G401.6 (cell line): ENCODE data around the gene MIB1.
A peak's percentile ranks its signal among the peaks of the same experiment; 100 is the strongest.
"Not testable (repeated sequence)": the region's sequence is repeated elsewhere in the genome, so short reads cannot be mapped to it uniquely, and the experiment has no call there.

ENCODE experiments used
- FAIRE-seq: peaks from 2 replicates; lab custom pipeline; 2012; peaks lifted over from hg19 to GRCh38; lab: Jason Lieb, UNC

Gene MIB1

GRCh38 chr18:21743166-21743832 lies 2.7 kb downstream of the MIB1 start:
- FAIRE-seq, result peak; percentile 3

GRCh38 chr18:21745231-21745630 lies 4.6 kb downstream of the MIB1 start:
- no peak for FAIRE-seq

- FAIRE-seq, result no peak
Measured at GRCh38 chr18:21747268-21747667, 6.7 kb downstream of the MIB1 start.

- no peak for FAIRE-seq
Measured at GRCh38 chr18:21747764-21748693, 7.4 kb downstream of the MIB1 start.

- FAIRE-seq, result no peak
Measured at GRCh38 chr18:21757833-21758232, 17.2 kb downstream of the MIB1 start.

GRCh38 chr18:21759836-21760235 lies 19.2 kb downstream of the MIB1 start:
- FAIRE-seq, result no peak

GRCh38 chr18:21760321-21760720 lies 19.7 kb downstream of the MIB1 start:
- FAIRE-seq, result peak; percentile 13

- no peak for FAIRE-seq
Measured at GRCh38 chr18:21761471-21762115, 21.0 kb downstream of the MIB1 start.

GRCh38 chr18:21762181-21762772 lies 21.7 kb downstream of the MIB1 start:
- no peak for FAIRE-seq

- no peak for FAIRE-seq
Measured at GRCh38 chr18:21763846-21764646, 23.5 kb downstream of the MIB1 start.

GRCh38 chr18:21769206-21769605 lies 28.6 kb downstream of the MIB1 start:
- FAIRE-seq, result no peak

GRCh38 chr18:21774722-21775121 lies 34.1 kb downstream of the MIB1 start:
- FAIRE-seq, result peak; percentile 33

- no peak for FAIRE-seq
Measured at GRCh38 chr18:21777814-21778213, 37.2 kb downstream of the MIB1 start.

- no peak for FAIRE-seq
Measured at GRCh38 chr18:21786526-21786925, 45.9 kb downstream of the MIB1 start.

GRCh38 chr18:21796089-21796488 lies 55.5 kb downstream of the MIB1 start:
- FAIRE-seq, result not testable (repeated sequence)

GRCh38 chr18:21798126-21798525 lies 57.5 kb downstream of the MIB1 start:
- peak; percentile 6 for FAIRE-seq

- FAIRE-seq, result no peak
Measured at GRCh38 chr18:21799721-21800120, 59.1 kb downstream of the MIB1 start.

- FAIRE-seq, result no peak
Measured at GRCh38 chr18:21803495-21803894, 62.9 kb downstream of the MIB1 start.

GRCh38 chr18:21805771-21806366 lies 65.3 kb downstream of the MIB1 start:
- no peak for FAIRE-seq

GRCh38 chr18:21808185-21808584 lies 67.6 kb downstream of the MIB1 start:
- FAIRE-seq, result no peak

GRCh38 chr18:21809725-21810124 lies 69.1 kb downstream of the MIB1 start:
- FAIRE-seq, result peak; percentile 63
